Measurements from ENCODE around the gene ZSCAN5A.

DNA sequence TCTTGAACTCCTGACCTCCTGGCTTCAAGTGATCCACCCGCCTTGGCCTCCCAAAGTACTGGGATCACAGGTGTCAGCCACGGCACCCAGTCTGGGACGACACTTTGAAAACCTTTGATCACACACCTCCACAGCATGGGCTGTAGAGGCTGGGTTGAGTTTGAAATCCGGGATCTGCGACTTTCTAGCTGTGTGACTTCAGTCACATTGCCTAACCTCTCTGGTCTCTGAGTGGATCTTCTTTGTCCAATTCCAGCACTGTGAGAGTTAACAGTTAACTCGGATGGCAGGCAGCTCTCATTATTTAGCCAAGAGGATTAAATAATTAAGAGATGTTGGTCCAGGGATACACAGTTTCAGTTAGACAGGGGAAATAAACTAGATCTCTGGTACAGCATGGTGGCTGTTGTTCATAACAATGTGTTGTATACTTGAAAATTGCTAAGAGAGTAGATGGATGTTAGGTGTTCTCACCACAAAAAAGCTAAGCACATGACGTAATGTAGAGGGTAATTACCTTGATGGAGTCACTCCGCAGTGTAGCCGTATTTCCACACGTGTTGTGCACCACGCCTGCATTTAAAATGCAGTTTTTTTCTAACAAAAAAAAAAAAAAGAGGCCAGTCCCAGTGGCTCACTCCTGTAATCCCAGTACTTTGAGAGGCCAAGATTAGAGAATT lies 136.9 kb downstream of the ZSCAN5A start:
- no peak for TF ChIP-seq ZNF565 (CRISPR knock-in tag; conservative IDR thresholded peaks at IDR 0.05; ENCODE audit: low read depth)
- TF ChIP-seq TOX (CRISPR knock-in tag; IDR thresholded peaks at IDR 0.05; ENCODE audit: borderline replicate concordance) = no peak
- no peak for TF ChIP-seq ZFP30 (CRISPR knock-in tag; IDR thresholded peaks at IDR 0.05)
- no peak for TF ChIP-seq OSR1 (CRISPR knock-in tag; IDR thresholded peaks at IDR 0.05)
- TF ChIP-seq CSDC2 (CRISPR knock-in tag; IDR thresholded peaks at IDR 0.05) = no peak
- TF ChIP-seq, protein P1, sequence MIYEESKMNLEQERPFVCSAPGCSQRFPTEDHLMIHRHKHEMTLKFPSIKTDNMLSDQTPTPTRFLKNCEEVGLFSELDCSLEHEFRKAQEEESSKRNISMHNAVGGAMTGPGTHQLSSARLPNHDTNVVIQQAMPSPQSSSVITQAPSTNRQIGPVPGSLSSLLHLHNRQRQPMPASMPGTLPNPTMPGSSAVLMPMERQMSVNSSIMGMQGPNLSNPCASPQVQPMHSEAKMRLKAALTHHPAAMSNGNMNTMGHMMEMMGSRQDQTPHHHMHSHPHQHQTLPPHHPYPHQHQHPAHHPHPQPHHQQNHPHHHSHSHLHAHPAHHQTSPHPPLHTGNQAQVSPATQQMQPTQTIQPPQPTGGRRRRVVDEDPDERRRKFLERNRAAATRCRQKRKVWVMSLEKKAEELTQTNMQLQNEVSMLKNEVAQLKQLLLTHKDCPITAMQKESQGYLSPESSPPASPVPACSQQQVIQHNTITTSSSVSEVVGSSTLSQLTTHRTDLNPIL (CRISPR knock-in tag; IDR thresholded peaks at IDR 0.05; ENCODE audit: low read depth) = no peak
- no peak for TF ChIP-seq POU6F1 (CRISPR knock-in tag; IDR thresholded peaks at IDR 0.05; ENCODE audit: borderline replicate concordance, low read depth)
- TF ChIP-seq ZNF8 (CRISPR knock-in tag; IDR thresholded peaks at IDR 0.05) = no peak
- TF ChIP-seq PATZ1 (CRISPR knock-in tag; IDR thresholded peaks at IDR 0.05; ENCODE audit: borderline replicate concordance) = no peak
- no peak for TF ChIP-seq TCF4 (CRISPR knock-in tag; IDR thresholded peaks at IDR 0.05; ENCODE audit: borderline replicate concordance)
- TF ChIP-seq ARNTL (CRISPR knock-in tag; IDR thresholded peaks at IDR 0.05; ENCODE audit: borderline replicate concordance, low read depth) = no peak
- TF ChIP-seq SNAI2 (CRISPR knock-in tag; IDR thresholded peaks at IDR 0.05) = no peak
- no peak for TF ChIP-seq ZFP3 (CRISPR knock-in tag; IDR thresholded peaks at IDR 0.05)

All from SK-N-SH treated with all-trans-retinoic acid at 6 μM for 48 hours (cell line).